Lower leg skin (tissue), 4 donors: ENCODE results near the gene JAK1. TPM values are rescaled to one million over a fixed set of nuclear protein-coding genes. Genes with fewer than 3 reads are reported as not detected.

Experiments
- DNase-seq, 2 donors: peaks; one replicate each; pipeline ENCODE4 v3.0.0-alpha.2; 2019; ENCODE audit warnings: low spot score in 2 of 2
- H3K4me3 ChIP-seq: fragments of 200-600 bp; sonication (generic); 2 replicates; pipeline ENCODE4 v1.5.1; 2017; ENCODE audit warnings: mild to moderate bottlenecking, low read depth; ENCODE audit not compliant: poor library complexity, severe bottlenecking
- POLR2A ChIP-seq, 2 donors: fragments of 450-650 bp; IDR thresholded peaks; one replicate each; pipeline ENCODE4 v1.6.1; 2016 to 2017; ENCODE audit warnings: antibody characterized with exemption in 2 of 2, mild to moderate bottlenecking in 1 of 2, moderate library complexity in 1 of 2
- WGBS, 2 donors: methylation state at CpG; one replicate each; pipeline ENCODE4 v1.1.5; 2018; 5-methylcytosine and 5-hydroxymethylcytosine counted together
- intact Hi-C: fragments of 100-400 bp; cut with DNase I; formaldehyde crosslinking; loops from one replicate; pipeline ENCODE4 v1.15.0; 2023; ENCODE audit warnings: low total_unique reads
- total RNA-seq, 4 donors: library from RNA; depleted of rRNA; stranded (reverse); fragments of >200 nt; gene quantifications; one replicate each; pipeline ENCODE4 v1.1.0, GENCODE V29; 2016
- TF ChIP-seq, protein P1 (sequence below), 3 donors: fragments of 450-650 bp; IDR thresholded peaks; one replicate each; pipeline ENCODE4 v1.5.1; 2016; ENCODE audit warnings: antibody characterized with exemption in 3 of 3, mild to moderate bottlenecking in 3 of 3, moderate library complexity in 2 of 3

Gene JAK1
- total RNA-seq, 4 donors from 2014 or later: 97.1 to 159 (median 129) TPM

DNA sequence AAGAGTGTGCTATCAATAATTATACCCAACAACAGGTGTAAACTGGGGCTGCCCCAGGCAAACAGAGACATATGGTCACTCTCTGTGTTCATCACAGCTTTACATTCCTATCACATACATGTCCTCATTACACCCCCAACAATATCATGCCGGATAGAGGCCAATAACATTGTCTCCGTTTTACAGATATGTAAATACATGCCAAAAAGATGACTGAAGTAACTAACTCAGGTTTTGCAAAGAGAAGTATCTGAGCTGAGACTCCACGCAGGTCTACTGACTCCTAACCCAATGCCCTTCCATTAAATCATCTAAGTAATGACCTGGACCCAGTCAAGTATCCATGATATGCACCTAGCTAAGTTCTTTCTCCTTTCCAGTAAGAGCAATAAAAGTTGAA is 55.0 kb downstream of the JAK1 start:
- TF ChIP-seq POLR2A (IDR thresholded peaks at IDR 0.05): no peak
- TF ChIP-seq, protein P1, sequence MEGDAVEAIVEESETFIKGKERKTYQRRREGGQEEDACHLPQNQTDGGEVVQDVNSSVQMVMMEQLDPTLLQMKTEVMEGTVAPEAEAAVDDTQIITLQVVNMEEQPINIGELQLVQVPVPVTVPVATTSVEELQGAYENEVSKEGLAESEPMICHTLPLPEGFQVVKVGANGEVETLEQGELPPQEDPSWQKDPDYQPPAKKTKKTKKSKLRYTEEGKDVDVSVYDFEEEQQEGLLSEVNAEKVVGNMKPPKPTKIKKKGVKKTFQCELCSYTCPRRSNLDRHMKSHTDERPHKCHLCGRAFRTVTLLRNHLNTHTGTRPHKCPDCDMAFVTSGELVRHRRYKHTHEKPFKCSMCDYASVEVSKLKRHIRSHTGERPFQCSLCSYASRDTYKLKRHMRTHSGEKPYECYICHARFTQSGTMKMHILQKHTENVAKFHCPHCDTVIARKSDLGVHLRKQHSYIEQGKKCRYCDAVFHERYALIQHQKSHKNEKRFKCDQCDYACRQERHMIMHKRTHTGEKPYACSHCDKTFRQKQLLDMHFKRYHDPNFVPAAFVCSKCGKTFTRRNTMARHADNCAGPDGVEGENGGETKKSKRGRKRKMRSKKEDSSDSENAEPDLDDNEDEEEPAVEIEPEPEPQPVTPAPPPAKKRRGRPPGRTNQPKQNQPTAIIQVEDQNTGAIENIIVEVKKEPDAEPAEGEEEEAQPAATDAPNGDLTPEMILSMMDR (IDR thresholded peaks at IDR 0.05): no peak
- H3K4me3 ChIP-seq: no peak overlapping the region
- no peak for DNase-seq
- WGBS, 2 donors: 84 to 85% methylated on average over 3 of the region's 3 CpGs
- intact Hi-C loops: no loop called here

DNA sequence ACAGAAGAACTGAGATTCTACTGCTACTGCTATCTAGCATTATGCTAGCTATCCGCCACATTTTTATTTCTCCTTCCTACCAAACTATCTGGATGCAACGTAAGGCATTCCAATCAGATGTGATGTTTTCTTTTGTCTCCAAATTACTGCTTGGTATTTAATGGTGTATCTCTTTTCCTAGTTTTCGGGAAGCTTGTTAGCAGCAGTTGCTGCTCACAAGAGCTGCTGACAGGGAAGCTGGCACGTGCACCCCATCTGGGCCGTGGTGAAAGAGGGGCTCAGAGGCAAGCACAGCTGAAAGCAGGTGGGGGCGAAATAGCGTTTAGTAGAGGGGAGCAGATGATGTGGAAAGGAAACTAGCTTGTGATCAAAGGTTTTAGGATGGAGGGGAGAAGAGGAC is 57.3 kb downstream of the JAK1 start:
- intact Hi-C loops: no loop called here
- no peak for TF ChIP-seq POLR2A (IDR thresholded peaks at IDR 0.05)
- TF ChIP-seq, protein P1 (IDR thresholded peaks at IDR 0.05): no peak
- no peak overlapping the region for H3K4me3 ChIP-seq
- WGBS, 2 donors: 62% methylated on average over 7 of the region's 7 CpGs
- DNase-seq: no peak

DNA sequence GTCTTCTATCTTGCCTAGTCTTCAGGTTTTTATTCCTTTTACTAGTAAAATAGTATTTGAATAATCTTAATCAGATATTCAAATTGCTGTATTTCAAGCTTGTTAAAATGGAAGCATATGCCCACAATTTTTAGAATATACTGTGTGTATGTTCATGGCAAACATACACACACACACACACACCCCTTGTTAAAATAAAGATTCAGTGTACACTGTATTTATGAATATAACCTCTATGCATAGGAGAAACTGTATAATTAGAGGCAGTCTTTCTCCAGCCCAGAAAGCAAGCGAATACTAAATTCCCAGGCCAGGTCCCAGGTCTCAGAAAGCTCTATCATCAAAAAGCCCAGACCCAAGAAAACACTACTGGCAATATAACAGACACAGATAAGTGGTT is 57.8 kb downstream of the JAK1 start:
- intact Hi-C loops: no loop called here
- DNase-seq: no peak
- WGBS, 2 donors: 88 to 91% methylated on average over 1 of the region's 1 CpG
- no peak for TF ChIP-seq POLR2A (IDR thresholded peaks at IDR 0.05)
- TF ChIP-seq, protein P1 (IDR thresholded peaks at IDR 0.05): no peak
- no peak overlapping the region for H3K4me3 ChIP-seq

DNA sequence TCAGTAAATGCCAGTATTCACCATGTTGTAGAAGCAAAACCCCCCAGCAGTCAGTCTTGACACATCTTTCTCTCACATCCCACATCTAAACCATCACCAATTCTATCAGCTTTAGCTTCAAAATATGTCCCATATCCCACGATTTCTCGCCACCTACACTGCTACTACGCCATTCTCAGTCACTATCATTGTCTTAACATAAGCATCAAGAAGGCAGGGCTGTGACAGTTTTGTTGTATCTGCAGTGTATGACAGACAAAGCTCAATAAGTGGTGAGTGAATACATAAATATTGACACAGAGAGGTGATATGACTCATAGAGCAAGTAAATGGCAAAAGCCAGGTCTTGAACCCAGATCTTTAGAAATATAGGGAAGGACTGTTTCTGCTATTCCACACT is 59.9 kb downstream of the JAK1 start:
- DNase-seq: no peak
- intact Hi-C loops: no loop called here
- TF ChIP-seq, protein P1 (IDR thresholded peaks at IDR 0.05): no peak
- no peak for TF ChIP-seq POLR2A (IDR thresholded peaks at IDR 0.05)
- no peak overlapping the region for H3K4me3 ChIP-seq
- 84 to 94% methylated on average over 3 of the region's 3 CpGs for WGBS, 2 donors

DNA sequence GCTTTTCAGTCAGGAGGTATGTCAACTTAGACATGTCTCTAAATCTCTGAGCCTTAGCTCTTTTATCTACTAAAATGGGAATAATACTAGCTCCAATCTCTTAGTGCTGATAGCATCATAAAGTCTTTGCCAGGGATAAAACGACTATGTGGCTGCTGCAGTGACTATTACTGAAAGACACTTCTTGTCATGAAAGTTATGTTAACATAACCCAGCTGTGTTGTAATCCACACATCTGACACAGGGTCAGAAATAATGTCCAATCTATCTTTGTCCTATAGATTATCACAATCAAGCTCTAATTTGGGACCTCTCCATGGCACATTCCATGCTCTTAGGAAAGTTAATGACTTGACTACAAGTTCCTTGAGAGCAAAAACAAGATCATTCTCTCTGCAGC is 62.8 kb downstream of the JAK1 start:
- DNase-seq: no peak
- WGBS, 2 donors: 29 to 42% methylated on average over 1 of the region's 1 CpG
- no peak overlapping the region for H3K4me3 ChIP-seq
- no peak for TF ChIP-seq POLR2A (IDR thresholded peaks at IDR 0.05)
- TF ChIP-seq, protein P1 (IDR thresholded peaks at IDR 0.05): no peak
- intact Hi-C loops: no loop called here

DNA sequence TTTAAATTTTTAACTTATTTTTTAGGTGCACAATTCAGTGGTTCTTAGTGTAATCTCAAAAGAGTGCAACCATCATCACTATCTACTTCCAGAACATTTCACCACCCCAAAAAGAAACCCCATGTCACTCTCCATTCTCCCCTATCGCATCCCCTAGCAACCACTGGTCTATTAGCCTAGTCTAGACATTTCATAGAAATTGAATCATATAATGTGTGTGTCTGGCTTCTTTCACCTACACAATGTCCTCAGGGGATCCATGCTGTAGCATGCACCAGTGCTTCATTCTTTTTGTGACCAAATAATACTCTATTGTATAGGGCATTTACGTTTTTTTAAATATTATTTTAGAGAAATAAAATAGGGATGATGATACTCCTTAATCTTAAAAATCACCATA is 64.7 kb downstream of the JAK1 start:
- no peak overlapping the region for H3K4me3 ChIP-seq
- 71 to 72% methylated on average over 2 of the region's 2 CpGs for WGBS, 2 donors
- TF ChIP-seq, protein P1 (IDR thresholded peaks at IDR 0.05): no peak
- TF ChIP-seq POLR2A (IDR thresholded peaks at IDR 0.05): no peak
- no peak for DNase-seq
- intact Hi-C loops: no loop called here
